SK-N-MC (cell line): ENCODE results near the gene NETO2.

ENCODE experiments used
- EZH2 ChIP-seq: fragments of 200-600 bp; sonication (generic); IDR thresholded peaks from one replicate; pipeline ENCODE4 v1.6.1; 2017; ENCODE audit warnings: antibody characterized with exemption
- FOXP2 ChIP-seq: optimal IDR thresholded peaks from 2 replicates; pipeline ENCODE3; 2011; ENCODE audit warnings: mild to moderate bottlenecking, moderate library complexity; ENCODE audit not compliant: insufficient read depth; ENCODE audit errors: extremely low read length, control extremely low read depth
- POLR2AphosphoS5 ChIP-seq: IDR thresholded peaks from 2 replicates; pipeline ENCODE4 v1.6.1; 2012; ENCODE audit warnings: mild to moderate bottlenecking, low read depth, low read length, borderline replicate concordance

- TF ChIP-seq EZH2 (no peak), POLR2AphosphoS5 (no peak), FOXP2 (no peak)
Observed at GRCh38 chr16:47132308-47132707, 11.4 kb downstream of the NETO2 start.
